ENCODE data around the gene CNKSR1. TPM values are rescaled to one million over a fixed set of nuclear protein-coding genes. Genes with fewer than 3 reads are reported as not detected.

CNKSR1 gene, protein sequence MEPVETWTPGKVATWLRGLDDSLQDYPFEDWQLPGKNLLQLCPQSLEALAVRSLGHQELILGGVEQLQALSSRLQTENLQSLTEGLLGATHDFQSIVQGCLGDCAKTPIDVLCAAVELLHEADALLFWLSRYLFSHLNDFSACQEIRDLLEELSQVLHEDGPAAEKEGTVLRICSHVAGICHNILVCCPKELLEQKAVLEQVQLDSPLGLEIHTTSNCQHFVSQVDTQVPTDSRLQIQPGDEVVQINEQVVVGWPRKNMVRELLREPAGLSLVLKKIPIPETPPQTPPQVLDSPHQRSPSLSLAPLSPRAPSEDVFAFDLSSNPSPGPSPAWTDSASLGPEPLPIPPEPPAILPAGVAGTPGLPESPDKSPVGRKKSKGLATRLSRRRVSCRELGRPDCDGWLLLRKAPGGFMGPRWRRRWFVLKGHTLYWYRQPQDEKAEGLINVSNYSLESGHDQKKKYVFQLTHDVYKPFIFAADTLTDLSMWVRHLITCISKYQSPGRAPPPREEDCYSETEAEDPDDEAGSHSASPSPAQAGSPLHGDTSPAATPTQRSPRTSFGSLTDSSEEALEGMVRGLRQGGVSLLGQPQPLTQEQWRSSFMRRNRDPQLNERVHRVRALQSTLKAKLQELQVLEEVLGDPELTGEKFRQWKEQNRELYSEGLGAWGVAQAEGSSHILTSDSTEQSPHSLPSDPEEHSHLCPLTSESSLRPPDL
- 7.2 TPM for total RNA-seq

DNA sequence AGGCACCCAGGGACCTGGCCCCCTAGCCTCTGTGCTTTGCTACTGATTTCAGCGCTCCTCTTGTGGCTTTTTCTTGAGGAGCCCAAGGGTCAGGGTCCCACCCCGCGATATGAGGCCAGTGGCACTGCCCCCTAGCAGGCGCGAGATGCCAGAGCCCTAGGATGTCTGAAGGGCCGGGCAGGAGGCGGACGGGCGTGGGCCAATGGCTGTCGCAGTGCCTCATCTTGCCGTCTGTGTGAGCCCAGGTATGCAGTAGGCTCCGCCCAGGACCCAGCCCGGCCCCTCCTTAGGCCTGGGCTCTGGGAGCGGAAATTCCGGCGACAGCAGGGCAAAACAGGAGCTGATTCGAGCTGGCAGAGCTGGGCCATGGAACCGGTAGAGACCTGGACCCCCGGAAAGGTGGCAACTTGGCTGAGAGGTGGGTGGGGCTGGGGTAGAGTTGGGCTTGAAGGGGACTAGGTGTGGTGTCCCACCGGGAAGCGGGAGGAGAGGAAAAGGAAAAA, at the start of gene CNKSR1:
Gene CNKSR1, plus strand, starts transcription at position 310 of the 503 bp plus-strand sequence. Its CDS starts 57 bp downstream, at position 367.

GRCh38 chr1:26158908-26159742, 18.2 kb upstream of the CNKSR1 start, which contains the start of gene FAM110D:
Gene FAM110D, plus strand, starts transcription at chr1:26159079. Its CDS starts 2,213 bp downstream, at chr1:26161292.

GRCh38 chr1:26168410-26169197, 8.7 kb upstream of the CNKSR1 start, which contains the start of gene C1orf232:
Gene C1orf232, minus strand, starts transcription at chr1:26168963. Its CDS starts 464 bp downstream, at chr1:26168499.

DNA sequence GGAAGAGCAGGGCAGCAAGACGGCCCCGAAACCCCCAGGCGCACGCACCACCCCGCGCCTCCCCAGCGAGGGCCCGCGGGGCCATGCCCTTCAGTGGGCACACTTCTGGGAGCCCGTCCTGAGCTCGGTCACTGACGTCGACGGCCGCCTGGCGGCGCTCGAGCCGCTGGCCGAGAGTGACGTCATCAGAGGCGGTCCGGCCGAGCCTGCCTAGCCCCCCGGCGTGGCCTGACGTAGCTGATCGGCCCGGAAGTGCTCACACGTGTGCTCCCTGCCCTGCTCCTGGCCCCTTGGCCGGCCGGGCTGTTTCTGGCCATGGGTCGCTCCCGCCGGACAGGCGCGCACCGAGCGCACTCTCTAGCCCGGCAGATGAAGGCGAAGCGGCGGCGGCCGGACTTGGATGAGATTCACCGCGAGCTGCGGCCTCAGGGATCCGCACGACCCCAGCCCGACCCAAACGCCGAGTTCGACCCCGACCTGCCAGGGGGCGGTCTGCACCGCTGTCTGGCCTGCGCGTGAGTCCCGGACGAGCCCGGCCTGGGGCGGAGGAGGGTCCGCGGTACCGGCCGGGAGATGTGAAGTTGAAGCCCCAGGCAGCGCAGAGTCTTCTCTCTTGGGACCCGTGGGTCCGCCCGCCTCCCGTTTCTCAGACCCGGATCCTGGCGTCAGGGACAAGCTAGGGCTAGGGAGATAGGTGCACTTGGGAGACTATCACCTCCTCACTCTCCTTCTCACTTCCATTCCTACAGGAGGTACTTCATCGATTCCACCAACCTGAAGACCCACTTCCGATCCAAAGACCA, 7.4 kb upstream of the CNKSR1 start, which contains the start of gene ZNF593:
Gene ZNF593, plus strand, starts transcription at position 240 of the 803 bp plus-strand sequence. Its CDS starts 76 bp downstream, at position 316.

GRCh38 chr1:26171084-26172072, 5.9 kb upstream of the CNKSR1 start, which contains the start of gene ZNF593OS:
Gene ZNF593OS, minus strand, starts transcription at chr1:26171832. Its CDS starts 171 bp downstream, at chr1:26171661.

GRCh38 chr1:26190373-26190987, 13.2 kb downstream of the CNKSR1 start, which contains the start of gene CATSPER4:
Gene CATSPER4, plus strand, starts transcription at chr1:26190602. Its CDS starts 26 bp downstream, at chr1:26190628.

DNA sequence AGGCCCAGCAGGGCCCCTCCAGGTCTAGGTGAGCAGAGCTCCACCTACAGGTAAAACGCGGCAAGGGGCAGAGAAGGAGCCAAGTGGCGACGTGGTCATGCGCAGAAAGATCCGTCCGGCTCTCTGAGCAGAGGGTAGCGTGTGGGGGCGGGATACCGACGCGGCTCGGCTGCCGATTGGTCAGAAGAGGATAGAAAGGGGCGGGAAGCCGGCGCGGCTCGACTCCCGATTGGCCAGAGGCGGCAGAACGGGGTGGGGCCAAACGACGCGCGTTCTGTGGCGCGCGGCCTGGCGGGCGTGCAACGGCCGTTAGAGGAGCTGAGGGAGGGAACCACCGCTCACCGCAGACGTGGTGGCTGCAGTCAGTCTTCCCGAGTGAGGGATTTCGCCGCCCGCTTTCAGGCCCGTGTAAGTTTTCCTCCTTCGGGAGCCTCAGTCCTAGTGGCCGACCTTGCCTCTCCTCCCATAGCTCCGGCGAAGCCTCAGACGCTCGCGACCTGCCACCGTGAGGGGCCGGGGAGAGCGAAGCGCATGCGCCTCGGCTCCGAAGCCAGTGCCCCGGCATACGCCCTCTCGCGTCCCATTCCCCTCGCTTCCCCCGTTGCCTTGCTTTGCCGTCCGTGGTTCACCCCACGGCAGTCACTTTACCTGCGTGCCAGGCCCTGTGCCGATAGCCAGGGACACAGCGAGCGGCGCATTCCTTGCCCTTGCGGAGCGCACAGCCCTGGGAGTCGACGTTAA, 56.8 kb downstream of the CNKSR1 start, which contains the start of gene CEP85:
Gene CEP85, plus strand, starts transcription at position 298 of the 741 bp plus-strand sequence. CDS start 5,584 bp downstream, outside the sequence.

Other genes starting within 250 kb of the CNKSR1 start
- gene PAFAH2, start 179.4 kb upstream of the CNKSR1 start, total RNA-seq, result 5.6 TPM
- 2.2 TPM for gene EXTL1, start 155.7 kb upstream of the CNKSR1 start, total RNA-seq
- gene SLC30A2, start 131.4 kb upstream of the CNKSR1 start, total RNA-seq, result not detected
- gene TRIM63, start 109.9 kb upstream of the CNKSR1 start, total RNA-seq, result not detected
- gene PDIK1L, start 65.7 kb upstream of the CNKSR1 start, total RNA-seq, result 61.3 TPM
- 0.31 TPM for gene FAM110D, start 18.4 kb upstream of the CNKSR1 start, total RNA-seq
- gene C1orf232, start 8.5 kb upstream of the CNKSR1 start, total RNA-seq, result not detected
- gene ZNF593, start 7.6 kb upstream of the CNKSR1 start, total RNA-seq, result 13.1 TPM
- gene ZNF593OS, start 5.7 kb upstream of the CNKSR1 start, total RNA-seq, result not detected
- gene CATSPER4, start 13.1 kb downstream of the CNKSR1 start, total RNA-seq, result not detected
- gene CEP85, start 56.7 kb downstream of the CNKSR1 start, total RNA-seq, result 19.4 TPM
- 16.6 TPM for gene SH3BGRL3, start 102.6 kb downstream of the CNKSR1 start, total RNA-seq
- gene UBXN11, start 129.1 kb downstream of the CNKSR1 start, total RNA-seq, result 9.7 TPM
- gene CD52, start 140.5 kb downstream of the CNKSR1 start, total RNA-seq, result not detected
- gene CRYBG2, start 176.6 kb downstream of the CNKSR1 start, total RNA-seq, result 0.63 TPM
- not detected for gene ZNF683, start 195.3 kb downstream of the CNKSR1 start, total RNA-seq
- gene LIN28A, start 233.3 kb downstream of the CNKSR1 start, total RNA-seq, result not detected

Measured in parietal lobe (tissue), 1 donor.